Right lobe of liver (tissue), 4 donors: ENCODE measurements around the gene PHYHD1.

Source experiments
- CTCF ChIP-seq, 4 donors: fragments of 200-600 bp in 3 of 4; fragments of 450-650 bp in 1 of 4; IDR thresholded peaks; one replicate each; pipeline versions ENCODE4 v1.5.1 to v1.8.0; 2016 to 2022; ENCODE audit warnings: antibody characterized with exemption in 4 of 4, mild to moderate bottlenecking in 2 of 4
- POLR2A ChIP-seq: fragments of 450-650 bp; IDR thresholded peaks from one replicate; pipeline ENCODE4 v1.6.1; 2017; ENCODE audit warnings: antibody characterized with exemption, mild to moderate bottlenecking
- donor health status: DM: no; HTN: no; CAD: no.
- donor health status: DM: no; HTN: no; CAD: no.
- donor health status: DM: no; HTN: yes; CAD: no.

DNA sequence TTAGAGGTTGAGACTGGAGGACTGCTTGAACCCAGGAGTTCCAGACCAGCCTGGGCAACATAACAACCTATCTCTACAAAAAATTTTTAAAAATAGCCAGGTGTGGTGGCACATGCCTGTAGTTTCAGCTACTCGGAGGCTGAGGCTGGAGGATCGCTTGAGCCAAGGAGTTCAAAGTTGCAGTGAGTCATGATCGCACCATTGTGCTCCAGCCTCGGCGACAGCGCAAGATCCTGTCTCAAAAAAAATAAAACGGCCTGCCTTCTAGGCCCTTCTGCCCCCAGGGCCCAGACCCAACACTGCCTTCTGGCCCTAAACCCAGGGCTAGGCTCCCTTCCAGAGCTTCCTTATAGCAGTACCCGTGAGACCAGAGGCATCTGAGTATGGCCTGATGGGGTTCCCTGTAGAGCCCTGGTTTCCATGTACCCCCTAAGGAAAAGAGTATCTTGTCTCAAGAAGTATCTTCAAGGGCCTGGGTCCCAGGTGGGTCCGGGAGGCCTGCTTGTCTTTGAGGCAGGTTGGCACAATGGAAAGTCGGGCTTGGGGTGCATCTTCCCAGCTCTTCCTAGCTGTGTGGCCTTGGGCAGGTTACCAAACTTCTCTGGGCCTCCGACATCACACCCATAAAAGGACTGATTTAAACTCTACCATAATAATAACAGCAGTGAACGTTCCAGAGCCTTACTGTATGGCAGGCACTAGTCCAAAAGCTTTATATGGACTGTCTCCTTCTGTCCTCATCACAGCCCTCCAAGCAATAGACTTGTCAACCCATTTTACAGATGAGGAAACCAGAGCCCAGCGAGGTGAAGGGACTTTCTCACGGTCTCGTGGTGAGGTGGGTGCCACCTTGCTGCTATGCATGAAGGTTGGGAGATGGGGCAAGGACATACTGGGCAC, 29.2 kb upstream of the PHYHD1 start:
- TF ChIP-seq CTCF (IDR thresholded peaks at IDR 0.05) (no peak), POLR2A (no peak)
